Liver (tissue), 3 donors: ENCODE results near the gene DMXL2.

Source experiments
- CTCF ChIP-seq: fragments of 150-350 bp; IDR thresholded peaks from 2 replicates; pipeline ENCODE4 v1.5.1; 2017; ENCODE audit warnings: improper control_type of control experiment, low read depth, low read length; ENCODE audit not compliant: missing input control
- JUND ChIP-seq, 2 donors: IDR thresholded peaks; 2 replicates each; pipeline ENCODE4 v1.6.1; 2016; ENCODE audit warnings: antibody characterized with exemption in 2 of 2
- NR2F2 ChIP-seq: IDR thresholded peaks from 2 replicates; pipeline ENCODE4 v1.6.1; 2016; ENCODE audit warnings: antibody characterized with exemption
- donor health status: healthy.
- donor health status: healthy.

GRCh38 chr15:51561271-51561670 is 61.3 kb downstream of the DMXL2 start:
- TF ChIP-seq CTCF (no peak), NR2F2 (no peak), JUND (IDR thresholded peaks at IDR 0.05) (no peak)
